ENCODE data around the gene MEIOB.

MEIOB gene

DNA sequence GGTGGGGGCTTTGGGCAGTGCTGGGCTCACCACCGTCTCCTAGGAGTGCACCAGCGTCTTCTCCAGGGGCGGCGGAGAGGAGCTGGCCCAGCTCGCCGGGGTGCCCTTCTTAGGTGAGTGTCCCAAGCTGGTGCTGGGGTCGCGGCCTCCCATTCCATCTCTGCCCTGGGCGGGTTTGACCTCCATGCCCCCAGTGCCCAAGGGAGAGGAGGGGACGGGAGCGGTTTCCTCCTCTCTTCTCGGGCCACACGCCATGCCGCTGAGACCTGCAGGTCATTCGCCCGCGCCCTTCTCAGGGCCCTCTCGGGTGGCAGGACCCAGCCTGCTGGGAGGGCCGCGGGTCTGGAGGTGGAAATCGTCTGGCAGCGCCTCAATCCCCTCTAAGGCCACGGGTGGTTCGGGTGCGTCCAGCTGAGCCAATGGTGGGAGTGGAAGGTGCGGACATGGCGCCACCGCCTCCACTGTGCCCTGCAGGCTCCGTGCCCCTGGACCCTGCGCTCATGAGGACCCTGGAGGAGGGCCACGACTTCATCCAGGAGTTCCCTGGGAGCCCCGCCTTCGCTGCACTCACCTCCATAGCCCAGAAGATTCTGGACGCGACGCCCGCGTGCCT, 83.8 kb downstream of the MEIOB start:
- no peak for DNase-seq (ENCODE audit: low read depth in 2 of 2)

- DNase-seq (ENCODE audit: low read depth in 2 of 2), result no peak
Measured at GRCh38 chr16:1787322-1788094, 84.5 kb downstream of the MEIOB start.

DNA sequence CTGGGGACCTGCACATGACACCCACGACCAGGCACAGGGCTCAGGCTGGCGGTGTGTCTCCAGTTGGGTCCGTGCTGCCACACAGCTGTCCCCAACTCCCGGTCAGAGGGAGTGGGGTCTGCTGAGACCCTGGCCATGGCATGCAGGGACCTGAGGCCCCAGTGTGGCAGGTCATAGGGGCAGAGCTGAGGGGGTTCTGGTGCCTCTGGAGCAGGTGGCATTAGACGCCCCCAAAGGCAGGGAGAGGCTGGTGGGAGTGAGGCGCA, 85.0 kb downstream of the MEIOB start:
- DNase-seq (ENCODE audit: low read depth in 2 of 2), result no peak

GRCh38 chr16:1786242-1787055, 85.5 kb downstream of the MEIOB start:
- DNase-seq (ENCODE audit: low read depth in 2 of 2), result no peak

DNA sequence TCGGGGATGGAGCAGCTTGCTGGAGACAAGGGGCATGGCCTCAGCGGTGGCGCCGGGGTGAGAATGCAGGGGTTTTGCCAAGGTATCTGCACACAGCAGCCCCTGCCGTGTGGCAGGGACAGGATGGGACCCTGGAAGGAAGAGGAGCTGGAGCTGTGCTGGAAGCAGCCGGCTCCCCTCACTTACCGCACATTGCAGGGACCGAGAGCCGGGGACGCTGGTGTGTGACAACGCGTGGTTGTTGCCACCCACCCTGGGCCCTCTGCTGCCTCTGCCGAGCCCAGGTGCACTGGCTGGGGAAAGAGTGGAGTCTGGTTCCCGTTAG, 86.2 kb downstream of the MEIOB start:
- DNase-seq (ENCODE audit: low read depth in 2 of 2), result no peak

GRCh38 chr16:1784977-1785845, 86.8 kb downstream of the MEIOB start:
- DNase-seq (ENCODE audit: low read depth in 2 of 2), result no peak

Measured in stimulated activated CD8-positive, alpha-beta memory T cell treated with anti-CD3 and anti-CD28 coated beads, Interleukin-2, amount 100 ng/mL, for 48 hours (primary cell).